ENCODE data around the gene RRBP1. TPM values are rescaled to one million over a fixed set of nuclear protein-coding genes. Genes with fewer than 3 reads are reported as not detected.

The RRBP1 gene
- total and polyA plus RNA-seq, 2 experiments from 2014 or later: 193 to 242 TPM

- no peaks in the 10 kb centered on the region for H3K36me3 ChIP-seq (replicated peaks; ENCODE audit: insufficient read depth, low read depth)
- no peaks in the 10 kb centered on the region for H3K27me3 ChIP-seq
- no peak overlapping the region for H3K27ac ChIP-seq
- H3K4me3 ChIP-seq: no peak overlapping the region
- 93% methylated on average over 3 of the region's 3 CpGs for WGBS (ENCODE audit: low lambda C conversion rate, missing lambda C conversion rate)
- no peaks in the 10 kb centered on the region for H3K9me2 ChIP-seq (replicated peaks; ENCODE audit: insufficient read depth)
- H3K79me2 ChIP-seq: peaks cover 15% of the 10 kb centered on the region
- TF ChIP-seq EZH2 (IDR thresholded peaks at IDR 0.05; ENCODE audit: borderline replicate concordance) (no peak), CTCF (IDR thresholded peaks at IDR 0.05; ENCODE audit: poor library complexity) (no peak), EZH2phosphoT487 (IDR thresholded peaks at IDR 0.05; ENCODE audit: low read depth, severe bottlenecking, unreplicated experiment) (no peak)
- H3K4me2 ChIP-seq: no peak overlapping the region
- DNase-seq (ENCODE audit: low spot score): no peak
- H3K4me1 ChIP-seq (ENCODE audit: insufficient read depth): no peaks in the 10 kb centered on the region
- H2AFZ ChIP-seq: no peak overlapping the region
- H3K9me3 ChIP-seq (ENCODE audit: low read depth): no peaks in the 10 kb centered on the region
- H4K20me1 ChIP-seq (ENCODE audit: insufficient read depth, poor library complexity, severe bottlenecking): peaks cover 7% of the 10 kb centered on the region
Measured at GRCh38 chr20:17566345-17566744, 115.7 kb downstream of the RRBP1 start.

- Histone ChIP-seq H3K36me3 (replicated peaks; ENCODE audit: insufficient read depth, low read depth) (no peaks in the 10 kb centered on the region), H3K27me3 (no peaks in the 10 kb centered on the region), H3K27ac (no peak overlapping the region), H2AFZ (no peak overlapping the region), H3K4me1 (ENCODE audit: insufficient read depth) (no peaks in the 10 kb centered on the region), H3K4me2 (no peak overlapping the region), H3K4me3 (no peak overlapping the region), H3K9me2 (replicated peaks; ENCODE audit: insufficient read depth) (no peaks in the 10 kb centered on the region), H4K20me1 (ENCODE audit: insufficient read depth, poor library complexity, severe bottlenecking) (no peaks in the 10 kb centered on the region), H3K79me2 (peaks cover 6% of the 10 kb centered on the region), H3K9me3 (ENCODE audit: low read depth) (no peaks in the 10 kb centered on the region)
- no peak for DNase-seq (ENCODE audit: low spot score)
- WGBS (ENCODE audit: low lambda C conversion rate, missing lambda C conversion rate): 71% methylated on average over 4 of the region's 4 CpGs
- no peak for TF ChIP-seq CTCF (IDR thresholded peaks at IDR 0.05; ENCODE audit: poor library complexity)
- no peak for TF ChIP-seq EZH2phosphoT487 (IDR thresholded peaks at IDR 0.05; ENCODE audit: low read depth, severe bottlenecking, unreplicated experiment)
- TF ChIP-seq EZH2 (IDR thresholded peaks at IDR 0.05; ENCODE audit: borderline replicate concordance): no peak
Measured at GRCh38 chr20:17565169-17565845, 116.7 kb downstream of the RRBP1 start.

Other genes with a start within 250 kb of the RRBP1 start
- 2.0 and 2.4 TPM in 2 replicates for gene BFSP1, start 150.9 kb downstream of the RRBP1 start, total RNA-seq
- gene BFSP1, start 150.9 kb downstream of the RRBP1 start, polyA plus RNA-seq: 0.12 and 2.3 TPM in 2 replicates
- 315 and 342 TPM in 2 replicates for gene DSTN, start 112.2 kb downstream of the RRBP1 start, total RNA-seq
- 352 and 369 TPM in 2 replicates for gene DSTN, start 112.2 kb downstream of the RRBP1 start, polyA plus RNA-seq
- gene BANF2, start 17.7 kb upstream of the RRBP1 start, total RNA-seq: not detected in 2 replicates
- not detected in 2 replicates for gene BANF2, start 17.7 kb upstream of the RRBP1 start, polyA plus RNA-seq

All from hepatocyte (in vitro differentiated cells).